CD14-positive monocyte (primary cell): ENCODE measurements around the gene SLC37A1. TPM values are rescaled to one million over a fixed set of nuclear protein-coding genes. Genes with fewer than 3 reads are reported as not detected.
"Not testable (repeated sequence)": the region's sequence is repeated elsewhere in the genome, so short reads cannot be mapped to it uniquely, and the experiment has no call there.

Source experiments
- DNase-seq, 3 donors: peaks; one replicate each; pipeline ENCODE4 v3.0.0-alpha.2; 2011 to 2022
- H2AFZ ChIP-seq: 2 replicates; pipeline ENCODE4 v1.6.0; 2012; ENCODE audit warnings: mild to moderate bottlenecking, low read depth, low read length, inconsistent platforms; ENCODE audit not compliant: insufficient read depth, poor library complexity, severe bottlenecking
- H3K27ac ChIP-seq, 2 donors: 1 replicate in 1 of 2; 2 replicates in 1 of 2; pipeline ENCODE4 v1.5.1; 2012 to 2013; ENCODE audit warnings: low read length in 2 of 2, control low read depth in 1 of 2, inconsistent platforms in 1 of 2, low read depth in 1 of 2, mild to moderate bottlenecking in 1 of 2
- H3K27me3 ChIP-seq, 2 donors: one replicate each; pipeline versions ENCODE4 v1.6.0 to v1.6.1; 2011 to 2013; ENCODE audit warnings: low read length in 2 of 2; ENCODE audit not compliant: control insufficient read depth in 2 of 2, insufficient read depth in 2 of 2
- H3K36me3 ChIP-seq, 2 donors: replicated peaks in 1 of 2; 1 replicate in 1 of 2; 2 replicates in 1 of 2; pipeline versions ENCODE4 v1.5.1 to v1.6.1; 2012 to 2013; ENCODE audit warnings: low read length in 2 of 2, control low read depth in 1 of 2, inconsistent platforms in 1 of 2, mild to moderate bottlenecking in 1 of 2; ENCODE audit not compliant: insufficient read depth in 2 of 2, control insufficient read depth in 1 of 2
- H3K4me1 ChIP-seq, 2 donors: 1 replicate in 1 of 2; 2 replicates in 1 of 2; pipeline versions ENCODE4 v1.5.1 to v1.6.1; 2012 to 2013; ENCODE audit warnings: low read length in 2 of 2, control low read depth in 1 of 2, inconsistent platforms in 1 of 2, mild to moderate bottlenecking in 1 of 2, moderate library complexity in 1 of 2; ENCODE audit not compliant: insufficient read depth in 2 of 2, control insufficient read depth in 1 of 2
- H3K4me2 ChIP-seq: replicated peaks from 2 replicates; pipeline ENCODE3; 2012; ENCODE audit warnings: low read length, moderate library complexity, mild to moderate bottlenecking; ENCODE audit not compliant: poor library complexity, severe bottlenecking; ENCODE audit errors: extremely low read depth
- H3K4me3 ChIP-seq, 3 experiments: fragments of 200-600 bp in 1 of 3; sonication (generic) in 1 of 3; replicated peaks in 1 of 3; 1 replicate in 2 of 3; 2 replicates in 1 of 3; pipeline ENCODE4 v1.5.1; 2011 to 2013; ENCODE audit warnings: low read length in 3 of 3, mild to moderate bottlenecking in 3 of 3, control low read depth in 2 of 3, low read depth in 2 of 3, inconsistent platforms in 1 of 3, moderate library complexity in 1 of 3
- H3K79me2 ChIP-seq: 2 replicates; pipeline ENCODE4 v1.6.0; 2012; ENCODE audit warnings: mild to moderate bottlenecking, control low read depth, inconsistent platforms, low read length, moderate library complexity; ENCODE audit not compliant: insufficient read depth
- H3K9ac ChIP-seq: 2 replicates; pipeline ENCODE4 v1.6.0; 2017; ENCODE audit warnings: low read length, mild to moderate bottlenecking; ENCODE audit not compliant: insufficient read depth, poor library complexity, severe bottlenecking
- H3K9me3 ChIP-seq, 2 donors: replicated peaks in 1 of 2; 1 replicate in 1 of 2; 2 replicates in 1 of 2; pipeline versions ENCODE4 v1.5.1 to v1.6.1; 2012 to 2013; ENCODE audit warnings: low read length in 2 of 2, control low read depth in 1 of 2; ENCODE audit not compliant: control insufficient read depth in 1 of 2, insufficient read depth in 1 of 2
- H4K20me1 ChIP-seq: 2 replicates; pipeline ENCODE4 v1.6.0; 2012; ENCODE audit warnings: mild to moderate bottlenecking, low read length, control low read depth, moderate library complexity; ENCODE audit not compliant: insufficient read depth
- H3K27ac Mint-ChIP-seq, 7 donors: one replicate each; pipeline ENCODE4 v1.8.0; 2020; ENCODE audit warnings: mild to moderate bottlenecking in 7 of 7, mixed read lengths in 7 of 7, moderate library complexity in 6 of 7, inconsistent platforms in 2 of 7
- H3K27me3 Mint-ChIP-seq, 3 donors: one replicate each; pipeline ENCODE4 v1.8.0; 2021 to 2022; ENCODE audit warnings: low read depth in 3 of 3, mild to moderate bottlenecking in 3 of 3, mixed read lengths in 3 of 3, moderate library complexity in 3 of 3, inconsistent platforms in 1 of 3
- H3K36me3 Mint-ChIP-seq, 2 donors: one replicate each; pipeline ENCODE4 v1.8.0; 2020; ENCODE audit warnings: mixed read lengths in 2 of 2, inconsistent platforms in 1 of 2, mild to moderate bottlenecking in 1 of 2
- H3K4me1 Mint-ChIP-seq: one replicate; pipeline ENCODE4 v1.8.0; 2020; ENCODE audit warnings: mild to moderate bottlenecking, mixed read lengths
- H3K4me3 Mint-ChIP-seq, 2 donors: one replicate each; pipeline ENCODE4 v1.8.0; 2020; ENCODE audit warnings: mild to moderate bottlenecking in 2 of 2, mixed read lengths in 2 of 2, moderate library complexity in 1 of 2
- H3K9me3 Mint-ChIP-seq, 7 donors: one replicate each; pipeline ENCODE4 v1.8.0; 2020 to 2022; ENCODE audit warnings: mixed read lengths in 7 of 7, mild to moderate bottlenecking in 6 of 7, moderate library complexity in 6 of 7, inconsistent platforms in 2 of 7
- CTCF ChIP-seq: fragments of 200-600 bp; IDR thresholded peaks from one replicate; pipeline ENCODE4 v1.8.0; 2022; ENCODE audit warnings: antibody characterized with exemption, mild to moderate bottlenecking
- WGBS: methylation state at CpG from one replicate; pipeline ENCODE4 v1.1.5; 2013; ENCODE audit warnings: missing lambda C conversion rate; ENCODE audit not compliant: insufficient coverage; 5-methylcytosine and 5-hydroxymethylcytosine counted together
- intact Hi-C, 2 donors: fragments of 100-400 bp; cut with micrococcal nuclease; formaldehyde crosslinking; loops; one replicate each; pipeline versions ENCODE4 v1.15.0 to v1.15.1; 2023
- polyA plus RNA-seq, 3 donors: library from polyadenylated mRNA; depleted of rRNA in 1 of 3; unstranded in 2 of 3; stranded (reverse) in 1 of 3; fragments of 300-500 nt in 2 of 3; fragments of >200 nt in 1 of 3; fragmentation: Illumina TruSeq in 2 of 3; gene quantifications; 1 replicate in 2 of 3; 2 replicates in 1 of 3; pipeline ENCODE4 v1.2.3, GENCODE V29; 2012 to 2021

SLC37A1 gene
- polyA plus RNA-seq, 3 donors: 2.7 to 12.4 (median 4.3) TPM

GRCh38 chr21:42614396-42614795 is 100.7 kb downstream of the SLC37A1 start:
- Histone ChIP-seq H2AFZ (no peak overlapping the region), H3K27ac (no peak overlapping the region), H3K9me3 (peaks cover 0 to 14% of the 10 kb centered on the region in 2 donors), H3K4me3 (no peak overlapping the region), H3K79me2 (no peaks in the 10 kb centered on the region), H3K27me3 (peaks cover 0 to 6% of the 10 kb centered on the region in 2 donors), H4K20me1 (no peaks in the 10 kb centered on the region), H3K4me2 (no peak overlapping the region), H3K9ac (no peak overlapping the region), H3K36me3 (no peaks in the 10 kb centered on the region), H3K4me1 (peaks cover 5 to 6% of the 10 kb centered on the region in 2 donors)
- no peak for DNase-seq
- intact Hi-C loops: no loop called here
- no peaks in the 10 kb centered on the region for H3K36me3 Mint-ChIP-seq
- H3K27ac Mint-ChIP-seq: peak overlapping the region in 1 of 7 donors; percentile 74
- no peak for TF ChIP-seq CTCF
- H3K27me3 Mint-ChIP-seq: peaks cover 0 to 4% (median 3%) of the 10 kb centered on the region in 3 donors
- H3K9me3 Mint-ChIP-seq: peaks cover 2 to 16% (median 9%) of the 10 kb centered on the region in 7 donors
- WGBS: 8% methylated on average over 2 of the region's 9 CpGs
- no peak overlapping the region for H3K4me3 Mint-ChIP-seq
- H3K4me1 Mint-ChIP-seq: no peaks in the 10 kb centered on the region

- H3K9me3 Mint-ChIP-seq: peaks cover 0 to 11% (median 8%) of the 10 kb centered on the region in 7 donors
- WGBS: 28% methylated on average over 13 of the region's 14 CpGs
These were observed 101.2 kb downstream of the SLC37A1 start for GRCh38 chr21:42614811-42615351.

GRCh38 chr21:42615377-42615776 is 101.7 kb downstream of the SLC37A1 start:
- H3K27me3 Mint-ChIP-seq, H3K27me3 ChIP-seq, DNase-seq, H2AFZ ChIP-seq, H3K27ac Mint-ChIP-seq, H3K9ac ChIP-seq, H3K4me3 ChIP-seq, H3K4me3 Mint-ChIP-seq, H3K36me3 Mint-ChIP-seq, intact Hi-C loops, H3K36me3 ChIP-seq, H3K9me3 ChIP-seq, H3K9me3 Mint-ChIP-seq, H3K79me2 ChIP-seq, H3K4me2 ChIP-seq, H4K20me1 ChIP-seq, H3K4me1 Mint-ChIP-seq, H3K27ac ChIP-seq, H3K4me1 ChIP-seq: not testable (repeated sequence)
- no CpG with 5 or more reads among the region's 5 CpGs for WGBS

More at GRCh38 chr21:42614811-42615351, 101.2 kb downstream of the SLC37A1 start:
- intact Hi-C loops: no loop called here
- H3K4me1 Mint-ChIP-seq: no peaks in the 10 kb centered on the region
- TF ChIP-seq CTCF: no peak
- H3K27ac ChIP-seq: no peak overlapping the region
- peaks cover 0 to 9% of the 10 kb centered on the region in 2 donors for H3K9me3 ChIP-seq
- no peaks in the 10 kb centered on the region for H4K20me1 ChIP-seq
- no peaks in the 10 kb centered on the region for H3K79me2 ChIP-seq
- peak in 2 of 3 donors; percentile 11 to 35 for DNase-seq
- peaks cover 0 to 6% of the 10 kb centered on the region in 2 donors for H3K27me3 ChIP-seq
- H3K27ac Mint-ChIP-seq: peak overlapping the region in 1 of 7 donors; percentile 74
- no peak overlapping the region for H3K4me2 ChIP-seq
- no peaks in the 10 kb centered on the region for H3K36me3 Mint-ChIP-seq
- H3K27me3 Mint-ChIP-seq: peaks cover 0 to 4% (median 3%) of the 10 kb centered on the region in 3 donors
- no peak overlapping the region for H3K4me3 ChIP-seq
- H3K9ac ChIP-seq: no peak overlapping the region
- no peak overlapping the region for H3K4me3 Mint-ChIP-seq
- H3K36me3 ChIP-seq: no peaks in the 10 kb centered on the region
- H2AFZ ChIP-seq: no peak overlapping the region
- peaks cover 5 to 6% of the 10 kb centered on the region in 2 donors for H3K4me1 ChIP-seq
